ENCODE results near the gene SETBP1.

- TF ChIP-seq ZNF8 (CRISPR knock-in tag; IDR thresholded peaks at IDR 0.05) (no peak), CSDC2 (CRISPR knock-in tag; IDR thresholded peaks at IDR 0.05) (no peak), PATZ1 (CRISPR knock-in tag; IDR thresholded peaks at IDR 0.05; ENCODE audit: borderline replicate concordance) (no peak), CREB5 (CRISPR knock-in tag; IDR thresholded peaks at IDR 0.05; ENCODE audit: low read depth) (no peak), ZC3H10 (CRISPR knock-in tag; IDR thresholded peaks at IDR 0.05) (no peak), RARB (CRISPR knock-in tag; IDR thresholded peaks at IDR 0.05) (no peak), PPARA (CRISPR knock-in tag; IDR thresholded peaks at IDR 0.05; ENCODE audit: borderline replicate concordance) (no peak)
Measured at GRCh38 chr18:44743631-44744030, 62.9 kb downstream of the SETBP1 start.

Data from SK-N-SH treated with all-trans-retinoic acid at 6 μM for 48 hours (cell line).